Islet of Langerhans (tissue), 1 donor: ENCODE data around the gene KLHDC8B.

ENCODE experiments used
- FAIRE-seq: peaks from one replicate; lab custom pipeline; 2011; peaks lifted over from hg19 to GRCh38; lab: Jason Lieb, UNC

The KLHDC8B gene

DNA sequence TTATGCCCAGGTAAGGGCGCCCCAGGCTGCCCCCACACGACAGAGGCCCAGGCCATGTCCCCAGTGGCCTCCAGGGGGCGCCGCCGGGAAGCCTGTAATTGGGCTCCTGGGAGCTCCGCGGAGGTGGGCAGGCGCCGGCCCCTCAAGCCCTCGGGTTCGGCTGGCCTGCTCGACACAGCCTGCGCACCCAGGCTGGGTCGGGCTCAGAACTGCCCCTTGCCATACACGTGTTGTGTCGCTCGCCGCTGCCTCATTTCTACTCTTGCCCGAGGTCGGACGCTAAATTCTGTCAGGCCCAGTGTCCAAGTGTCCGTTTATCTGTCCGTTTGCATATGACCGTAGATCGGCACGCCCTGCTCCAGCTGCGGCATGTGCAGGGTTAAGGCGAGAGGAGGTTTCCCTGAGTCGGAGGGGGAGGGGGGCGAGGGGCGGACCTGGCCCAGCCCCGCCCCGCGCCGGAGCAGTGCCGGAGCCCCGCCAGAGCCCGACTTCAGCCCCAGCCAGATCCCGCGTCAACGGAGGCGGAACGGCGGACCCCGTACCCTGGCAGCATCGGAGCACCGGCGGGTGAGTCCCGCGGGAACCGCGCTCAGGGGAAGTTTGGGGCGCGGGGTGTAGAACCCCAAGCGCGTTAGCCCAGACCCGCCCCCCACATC is at the start of gene KLHDC8B:
Gene KLHDC8B, plus strand, starts transcription at position 480 of the 656 bp plus-strand sequence. CDS start 1,172 bp downstream, outside the sequence.
- no peak for FAIRE-seq

DNA sequence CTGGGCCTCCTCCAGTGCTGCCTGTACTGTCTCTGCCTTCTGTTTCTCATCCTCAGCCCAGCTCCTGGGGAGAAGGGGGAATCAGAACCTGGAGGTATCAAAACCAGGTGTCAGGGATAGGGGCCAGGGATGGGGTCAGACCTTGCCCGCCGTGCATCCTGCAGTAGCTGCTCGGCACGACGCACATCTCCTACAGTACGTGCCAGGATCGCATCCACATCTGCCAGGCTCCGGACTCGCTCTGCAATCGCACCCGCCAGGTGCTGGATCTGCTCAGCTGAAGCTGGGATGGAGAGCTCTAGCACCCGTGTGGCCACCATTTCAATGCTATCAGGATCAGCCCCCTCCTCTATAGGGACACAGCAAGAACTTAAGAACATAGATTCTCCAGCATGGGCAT is 49.4 kb upstream of the KLHDC8B start:
- FAIRE-seq = no peak

DNA sequence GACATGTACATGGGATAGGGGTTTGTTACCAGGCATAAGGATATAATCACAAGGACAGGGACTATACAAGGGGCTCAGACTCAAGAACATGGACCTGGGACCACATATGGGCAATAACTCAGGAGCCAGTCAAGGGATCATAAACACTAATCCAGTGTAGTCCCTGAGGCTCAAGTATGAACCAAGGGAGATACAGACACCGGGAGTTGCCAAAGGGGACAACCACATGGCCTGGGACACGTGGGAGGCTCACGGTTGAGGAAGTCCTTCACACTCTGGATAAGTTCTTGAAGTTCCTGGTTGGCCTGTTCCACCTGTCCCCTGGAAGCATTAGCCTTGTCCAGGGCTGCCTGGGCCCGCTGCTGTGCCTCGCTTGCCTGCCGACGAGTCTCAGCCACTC is 48.9 kb upstream of the KLHDC8B start:
- no peak for FAIRE-seq

DNA sequence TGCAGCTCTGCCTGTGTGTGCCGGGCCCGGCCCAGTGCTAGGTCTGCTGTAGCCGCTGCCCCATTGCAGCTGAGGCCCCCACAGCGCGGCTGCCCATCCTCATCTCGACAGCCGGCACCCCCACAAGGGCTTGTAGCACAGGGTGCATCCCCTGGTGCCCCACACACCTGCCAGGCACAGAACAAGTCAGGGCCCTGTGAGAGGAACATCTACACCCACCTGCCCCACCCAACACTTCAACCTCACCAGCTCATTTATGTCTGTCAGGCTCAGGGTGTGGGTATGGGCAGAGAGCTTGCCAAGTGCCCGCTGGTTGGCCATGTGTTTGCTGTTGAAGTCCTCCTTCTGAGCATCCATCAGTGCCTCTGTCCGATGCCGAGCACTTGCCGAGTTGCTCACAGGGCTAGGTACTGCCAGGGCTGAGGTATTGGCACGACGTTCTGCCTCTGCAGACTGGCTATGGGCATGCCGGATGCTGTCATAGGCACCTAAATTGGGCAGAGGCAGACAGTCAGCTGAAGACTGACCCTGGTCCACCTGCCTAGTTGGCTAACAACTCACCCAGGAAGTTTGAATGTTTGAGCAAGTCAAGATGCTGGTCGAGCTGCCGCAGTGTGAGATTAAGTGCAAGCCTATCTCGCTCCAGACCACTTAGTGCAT is 48.4 kb upstream of the KLHDC8B start:
- no peak for FAIRE-seq

DNA sequence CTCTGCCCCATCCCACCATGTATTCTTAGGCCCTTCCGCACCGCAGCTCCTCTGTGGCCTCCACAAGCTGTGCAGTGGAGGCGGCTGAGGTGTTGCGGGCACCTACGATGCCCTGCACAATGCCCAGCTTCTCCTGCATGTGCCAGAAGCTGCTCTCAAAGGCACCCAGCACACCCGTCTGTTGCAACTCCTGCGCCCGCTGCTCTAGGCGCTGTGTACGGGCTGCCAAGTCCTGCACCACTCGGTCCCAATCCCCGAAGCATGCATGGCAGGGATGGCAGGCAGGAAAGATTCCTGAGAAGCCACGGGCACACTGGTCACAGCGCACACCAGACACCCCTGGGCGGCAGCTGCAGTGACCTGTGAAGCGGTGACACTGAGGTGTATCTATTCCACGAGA is 47.7 kb upstream of the KLHDC8B start:
- FAIRE-seq = no peak

DNA sequence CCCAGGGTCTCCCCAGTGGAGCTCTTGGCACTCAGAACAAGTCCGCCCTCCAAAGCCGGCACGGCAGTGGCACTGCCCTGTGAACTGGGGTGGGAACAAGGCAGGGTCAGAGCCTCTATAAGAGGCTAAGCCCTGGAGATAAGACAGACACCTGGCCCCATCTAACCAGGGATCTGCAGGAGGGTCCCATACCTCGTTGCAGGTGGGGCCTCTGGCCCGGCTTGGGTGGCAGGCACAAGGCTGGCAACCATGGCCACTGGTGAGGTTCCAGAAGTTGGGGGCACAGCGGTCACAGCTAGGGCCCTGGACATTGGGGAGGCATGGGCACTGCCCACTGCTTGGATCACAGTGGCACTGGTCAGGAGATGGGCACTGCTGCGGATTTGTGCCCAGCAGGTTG is 47.2 kb upstream of the KLHDC8B start:
- no peak for FAIRE-seq

DNA sequence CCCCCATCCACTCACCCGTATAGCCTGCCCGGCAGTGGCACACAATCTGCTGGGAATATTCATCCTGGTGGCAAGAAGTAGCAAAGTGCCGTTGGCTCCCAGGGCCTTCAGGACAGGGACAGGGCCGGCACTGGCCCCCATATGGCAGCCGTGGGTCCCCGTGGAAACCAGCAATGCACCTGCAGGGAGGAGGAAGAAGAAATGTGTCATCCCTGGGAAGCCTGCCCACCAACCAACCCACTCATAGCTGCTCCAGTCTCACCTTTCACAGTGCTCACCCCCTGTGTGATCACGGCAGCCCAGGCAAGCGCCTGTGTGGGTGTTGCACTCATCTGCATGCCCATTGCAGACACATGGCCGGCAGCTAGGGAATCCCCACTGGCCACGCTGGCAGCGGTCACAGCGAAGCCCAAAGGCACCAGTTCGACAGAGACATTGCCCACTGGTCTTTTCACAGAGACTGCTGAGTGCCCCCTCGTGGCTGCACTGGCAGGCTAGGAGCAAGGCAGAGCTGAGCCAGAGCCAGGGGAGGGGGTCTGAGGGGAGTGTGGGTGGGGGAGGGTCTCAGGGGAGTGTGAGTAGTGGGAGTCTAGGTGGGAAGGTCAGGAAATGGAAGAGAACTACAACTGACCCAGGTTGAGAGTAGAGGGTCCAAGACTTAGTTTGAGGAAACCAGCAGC is 46.3 kb upstream of the KLHDC8B start:
- no peak for FAIRE-seq

DNA sequence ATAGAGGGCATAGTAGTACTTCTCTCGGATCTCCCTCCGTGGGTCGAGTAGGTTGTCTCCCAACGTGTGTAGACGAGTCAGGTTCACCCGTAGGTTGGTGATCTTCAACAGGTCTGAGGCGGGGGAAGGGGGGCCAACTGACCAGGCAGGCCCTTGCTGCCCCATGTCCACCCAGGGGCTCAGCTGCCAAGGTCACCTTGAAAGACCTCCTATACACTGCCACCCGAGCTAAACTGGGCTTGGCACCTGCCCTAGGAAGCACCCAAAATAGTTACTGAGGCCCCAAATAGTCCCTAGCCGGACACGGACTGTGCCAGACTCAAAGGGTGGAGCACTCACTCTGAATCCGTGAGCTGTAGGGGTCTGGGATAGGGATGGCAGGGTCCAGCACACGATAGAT is 40.4 kb upstream of the KLHDC8B start:
- FAIRE-seq = no peak

DNA sequence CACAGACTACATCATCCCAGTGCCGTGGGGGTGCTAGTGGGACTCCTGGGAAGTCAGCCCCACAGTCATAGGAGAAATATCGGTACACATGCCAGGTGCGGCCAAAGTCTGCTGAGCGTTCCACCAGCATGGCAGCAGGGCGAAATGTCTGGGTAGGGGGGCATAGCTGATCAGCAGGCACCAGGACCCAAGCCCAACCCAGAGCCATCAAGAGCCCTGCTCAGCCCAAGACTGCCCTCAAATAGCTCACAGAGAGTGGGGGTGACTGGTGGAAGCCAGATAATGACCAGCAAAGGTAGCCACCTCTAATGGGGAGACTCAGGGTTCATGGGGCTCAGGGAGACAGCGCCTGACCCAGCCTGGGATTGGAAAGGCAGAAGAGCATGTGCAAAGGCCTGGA is 39.8 kb upstream of the KLHDC8B start:
- no peak for FAIRE-seq

DNA sequence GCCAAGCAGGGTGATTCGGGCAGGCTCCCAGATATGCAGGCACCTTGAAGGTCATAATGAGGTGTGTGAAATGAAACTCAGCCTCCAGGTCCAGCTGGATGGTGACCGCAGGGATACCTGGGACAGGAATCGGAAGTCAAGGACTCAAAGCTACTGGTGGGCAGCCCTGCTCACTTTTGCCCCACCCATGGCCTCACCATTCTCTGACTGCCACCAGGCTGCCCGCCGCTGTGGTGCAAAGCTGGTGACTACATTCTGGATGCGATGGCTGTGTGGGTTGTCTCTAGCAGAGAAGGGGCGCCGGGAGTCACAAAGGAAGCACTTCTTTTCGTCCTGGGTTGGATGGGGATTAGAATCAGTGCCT is 39.3 kb upstream of the KLHDC8B start:
- FAIRE-seq = no peak

DNA sequence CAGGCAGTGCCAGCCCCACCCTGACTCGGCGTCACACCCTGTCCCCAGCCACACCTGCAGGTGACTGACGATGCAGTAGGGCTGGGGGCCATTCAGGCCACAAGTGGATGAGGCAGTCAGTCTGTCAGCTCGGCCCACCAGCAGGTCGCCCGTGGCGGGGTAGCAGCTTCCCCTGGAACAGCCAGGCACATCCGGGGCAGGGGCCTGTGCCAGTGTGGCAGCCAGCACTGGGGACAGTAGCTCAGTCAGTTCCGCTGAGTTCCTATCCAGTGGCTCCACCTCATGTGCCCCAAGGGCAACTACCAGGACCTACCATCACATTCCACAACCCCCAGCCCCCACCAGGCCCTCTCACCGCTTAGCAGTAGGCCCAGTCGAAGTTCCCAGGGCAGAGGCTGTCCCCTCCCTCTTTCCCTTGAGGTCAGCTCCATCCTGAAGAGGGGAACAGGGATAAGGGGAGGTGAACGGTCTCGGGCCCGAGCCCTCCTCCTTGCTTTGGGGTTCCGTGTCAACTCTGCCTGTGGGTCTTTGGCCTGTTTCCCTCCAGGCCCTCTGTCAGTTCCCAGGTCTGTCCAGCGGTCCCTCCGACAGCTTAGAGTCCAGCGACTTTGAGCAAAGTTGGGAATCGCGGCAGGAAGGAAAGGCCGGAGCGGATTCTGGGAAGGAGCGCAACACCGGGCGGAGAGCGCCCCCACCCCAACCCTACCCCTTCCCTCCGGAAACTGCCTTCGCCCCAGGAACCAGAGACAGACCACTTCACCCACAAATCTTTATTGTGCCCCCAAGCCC is 38.8 kb upstream of the KLHDC8B start, which contains the start of gene LAMB2:
Gene LAMB2, minus strand, starts transcription at position 614 of the 789 bp plus-strand sequence. Its CDS starts 183 bp downstream, at position 431.
- FAIRE-seq = no peak

DNA sequence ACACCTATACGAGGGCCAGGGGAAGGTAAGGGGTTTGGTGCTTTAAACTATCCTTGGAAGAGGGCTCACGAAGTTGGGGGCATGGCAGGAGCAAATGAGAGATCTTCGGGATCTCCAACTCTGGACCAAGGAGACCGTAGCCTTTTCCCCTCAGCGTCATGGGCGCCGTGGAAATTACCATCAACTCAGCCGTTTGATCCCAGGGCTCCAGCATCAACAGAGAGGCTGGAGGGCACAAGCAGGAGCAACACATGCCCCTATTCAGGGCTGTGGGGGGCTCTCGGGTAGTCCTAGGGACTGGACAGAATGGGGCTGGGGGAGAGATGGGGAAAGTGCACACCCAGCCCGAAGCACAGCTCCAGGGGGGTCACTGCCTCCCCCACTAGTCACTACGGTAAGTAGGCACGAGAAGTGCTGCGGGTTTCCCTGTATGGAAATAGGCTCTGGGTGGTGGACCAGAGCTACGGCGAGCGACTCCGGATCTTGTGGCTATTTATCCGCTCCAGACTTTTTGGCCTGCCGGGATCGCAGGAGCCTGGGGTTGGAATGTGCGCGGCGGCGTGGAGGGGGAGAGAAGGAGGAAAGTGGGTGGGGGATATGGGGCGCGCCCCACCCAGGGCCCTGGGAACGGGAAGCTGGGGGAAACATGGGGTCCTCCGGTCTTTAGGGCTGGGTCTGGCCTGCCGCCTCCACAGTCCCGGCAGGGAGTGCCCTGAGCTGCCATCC is 38.0 kb upstream of the KLHDC8B start:
- no peak for FAIRE-seq

DNA sequence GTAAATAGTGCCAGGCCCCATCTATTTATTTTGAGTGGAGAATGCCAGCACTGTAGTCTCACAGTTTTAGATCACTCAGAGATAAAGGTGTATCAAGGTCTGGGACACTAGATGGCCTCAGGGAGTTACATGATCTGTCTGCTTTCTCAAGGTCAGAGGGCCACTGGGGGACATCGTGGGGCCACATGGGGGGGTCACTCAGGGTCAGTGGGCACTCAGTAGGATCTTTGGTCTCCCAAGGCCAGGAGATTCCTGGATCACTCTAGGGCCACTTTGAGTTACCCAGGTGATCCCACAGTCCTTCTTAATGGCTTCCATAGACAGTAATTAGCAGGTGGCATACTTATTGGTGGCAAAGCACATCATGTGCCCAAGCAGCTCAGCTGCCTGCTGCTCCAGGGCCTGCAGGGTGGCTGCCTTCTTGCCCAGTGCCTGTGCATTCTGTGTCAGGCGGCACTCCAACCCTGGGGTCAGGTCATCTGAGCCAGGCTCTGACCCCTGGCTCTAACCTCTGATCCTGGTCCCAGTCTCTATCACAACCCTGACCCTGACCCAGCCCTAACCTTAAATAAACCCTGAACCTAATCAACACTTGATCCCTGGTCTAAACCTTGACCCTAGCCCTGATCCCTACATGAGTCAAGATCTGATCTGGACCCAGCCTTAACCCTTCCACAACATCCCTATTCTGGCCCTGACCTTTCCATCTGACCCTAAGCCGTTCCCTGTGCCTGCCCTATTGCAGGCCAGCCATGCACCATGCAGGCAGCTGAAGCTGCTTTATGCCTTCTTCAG is 36.7 kb upstream of the KLHDC8B start:
- FAIRE-seq = no peak

DNA sequence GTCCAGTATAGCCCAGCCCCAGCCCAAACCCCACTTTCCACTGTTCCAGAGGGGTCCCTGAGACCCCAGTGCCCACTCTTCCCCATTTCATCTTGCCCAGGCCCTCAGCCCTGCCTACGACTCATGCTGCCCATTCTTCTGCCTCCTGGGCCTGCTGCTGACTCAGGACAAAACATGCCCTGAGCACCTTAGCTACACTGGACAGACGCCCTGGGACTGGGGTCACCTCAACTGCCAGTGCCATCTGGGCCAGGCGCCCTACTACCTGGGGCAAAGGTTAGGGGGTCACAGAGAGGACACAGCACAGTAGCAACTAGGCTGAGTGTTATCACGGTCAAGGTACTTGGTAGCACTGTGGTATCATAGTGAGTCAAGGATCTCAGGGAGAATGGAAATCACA is 35.9 kb upstream of the KLHDC8B start:
- FAIRE-seq = no peak

DNA sequence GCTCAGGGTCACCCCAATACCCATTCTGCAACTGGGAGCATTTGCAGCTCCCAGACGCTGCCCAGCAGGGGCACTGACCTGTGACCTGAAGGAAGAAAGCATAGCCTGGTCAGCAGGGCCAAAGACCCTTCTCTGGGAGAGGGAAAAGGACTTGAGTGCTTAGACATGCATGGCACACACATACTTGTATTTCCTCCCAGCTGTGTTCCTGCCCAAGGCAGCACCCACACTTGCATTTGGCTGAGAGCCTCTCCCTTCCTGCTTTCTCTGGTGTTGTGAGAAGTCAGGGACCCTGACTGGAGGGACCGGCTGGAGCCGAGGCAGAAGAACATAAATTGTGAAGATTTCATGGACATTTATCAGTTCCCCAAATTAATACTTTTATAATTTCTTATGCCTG is 31.3 kb upstream of the KLHDC8B start:
- no peak for FAIRE-seq

DNA sequence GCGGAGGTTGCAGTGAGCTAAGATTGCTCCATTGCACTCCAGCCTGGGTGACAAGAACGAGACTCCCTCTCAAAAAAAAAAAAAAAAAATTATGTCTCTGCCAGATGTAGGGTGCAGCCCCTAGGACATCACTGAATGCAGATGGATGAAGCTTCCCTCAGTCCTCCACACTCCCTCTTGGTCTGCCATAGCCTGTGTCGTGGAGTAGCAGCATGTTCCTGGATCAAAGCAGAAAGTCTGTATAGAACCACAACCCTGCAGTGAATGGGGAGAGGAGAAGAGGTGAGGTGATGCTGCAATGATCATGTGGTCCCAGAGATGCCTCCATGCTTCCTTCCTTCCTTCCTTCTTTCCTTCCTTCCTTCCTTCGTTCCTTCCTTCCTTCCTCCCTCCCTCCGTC is 23.2 kb upstream of the KLHDC8B start:
- FAIRE-seq = no peak

DNA sequence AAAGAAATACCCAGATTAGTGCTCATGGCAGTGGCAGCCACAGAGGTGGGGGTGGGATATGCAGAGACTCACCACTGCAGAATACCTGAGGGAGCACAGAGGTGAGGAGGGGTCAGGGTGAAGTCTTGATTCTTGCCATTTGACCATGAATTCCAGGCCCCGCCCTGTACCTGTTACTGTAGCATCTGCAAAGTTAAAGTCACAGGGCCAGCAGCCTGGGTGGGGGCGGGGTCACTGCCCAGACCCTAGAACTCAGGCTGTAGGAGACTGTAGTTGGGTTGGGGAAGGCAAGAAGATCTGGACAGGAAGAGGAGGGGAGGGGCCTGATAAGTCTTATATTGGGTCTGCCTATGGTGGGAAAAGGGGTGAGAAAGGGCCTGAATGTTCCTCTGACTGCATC is 19.8 kb upstream of the KLHDC8B start:
- FAIRE-seq = no peak

DNA sequence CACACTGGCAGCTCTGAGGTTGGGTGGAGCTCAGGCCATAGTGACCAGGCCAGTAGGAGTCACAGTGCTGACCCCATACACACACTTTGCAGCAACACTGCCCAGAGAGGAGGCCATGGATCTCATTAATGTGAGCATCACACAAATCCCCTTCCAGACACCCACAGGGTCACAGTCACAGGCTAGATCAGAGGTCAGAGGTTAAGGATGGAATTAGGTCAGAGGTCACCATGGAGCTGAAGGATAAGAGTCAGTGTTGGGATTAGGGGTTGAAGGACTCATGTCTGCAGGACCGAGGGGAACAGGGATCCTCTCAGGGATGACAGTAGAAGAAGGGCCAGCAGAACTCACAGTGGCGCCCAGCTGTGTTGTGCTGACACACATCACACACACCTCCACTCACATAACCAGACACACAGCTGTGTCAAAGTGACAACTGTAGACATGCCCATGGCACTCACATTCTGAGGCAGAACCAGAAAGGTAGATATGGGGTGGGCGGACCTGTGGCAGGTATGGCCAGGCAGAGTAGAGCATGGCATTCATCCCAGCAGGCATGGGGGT is 18.0 kb upstream of the KLHDC8B start:
- no peak for FAIRE-seq

DNA sequence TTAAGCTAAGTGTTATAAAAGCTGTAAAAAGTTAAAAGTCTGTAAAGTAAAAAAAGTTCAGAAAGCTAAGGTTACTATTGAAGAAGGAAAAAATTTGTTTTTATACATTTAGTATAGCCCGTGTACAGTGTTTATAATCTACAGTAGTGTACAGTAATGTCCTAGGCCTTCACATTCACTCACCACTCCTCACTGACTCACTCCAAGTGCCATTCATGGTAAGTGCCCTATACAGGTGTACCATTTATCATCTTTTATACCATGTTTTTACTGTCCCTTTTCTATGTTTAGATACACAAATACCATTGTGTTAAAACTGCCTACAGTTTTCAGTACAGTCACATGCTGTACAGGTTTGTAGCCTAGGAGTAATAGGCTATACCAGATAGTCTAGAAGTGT is 14.1 kb upstream of the KLHDC8B start:
- FAIRE-seq = no peak

DNA sequence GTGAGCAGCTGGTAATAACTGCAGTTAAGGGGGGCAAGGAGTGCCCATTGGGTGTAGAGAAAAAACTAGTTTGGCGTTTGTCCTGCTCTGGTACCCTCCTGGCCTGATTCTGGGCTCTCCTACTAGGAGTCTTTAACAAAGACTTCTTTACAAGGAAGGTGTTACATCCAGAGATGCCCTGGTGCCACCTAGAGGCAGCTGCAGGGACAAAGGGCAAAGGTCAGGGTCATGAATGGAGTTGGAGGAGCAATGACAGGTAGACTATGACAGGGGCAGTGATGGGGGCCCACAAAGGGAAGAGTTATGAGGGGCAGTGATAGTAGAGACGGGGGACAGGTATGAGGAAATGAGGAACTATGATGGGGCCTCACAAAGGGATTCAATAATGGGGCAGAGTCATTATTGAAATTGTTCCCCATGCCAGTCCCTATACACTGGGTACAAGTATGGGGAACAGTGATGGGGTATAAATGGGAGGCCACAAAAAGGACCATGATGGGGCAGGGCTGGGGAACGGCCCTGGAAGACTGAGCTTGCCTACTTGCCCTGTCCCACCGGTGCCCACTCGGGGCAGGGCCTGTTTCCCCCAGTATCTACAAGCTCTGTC is 13.2 kb upstream of the KLHDC8B start:
- no peak for FAIRE-seq

DNA sequence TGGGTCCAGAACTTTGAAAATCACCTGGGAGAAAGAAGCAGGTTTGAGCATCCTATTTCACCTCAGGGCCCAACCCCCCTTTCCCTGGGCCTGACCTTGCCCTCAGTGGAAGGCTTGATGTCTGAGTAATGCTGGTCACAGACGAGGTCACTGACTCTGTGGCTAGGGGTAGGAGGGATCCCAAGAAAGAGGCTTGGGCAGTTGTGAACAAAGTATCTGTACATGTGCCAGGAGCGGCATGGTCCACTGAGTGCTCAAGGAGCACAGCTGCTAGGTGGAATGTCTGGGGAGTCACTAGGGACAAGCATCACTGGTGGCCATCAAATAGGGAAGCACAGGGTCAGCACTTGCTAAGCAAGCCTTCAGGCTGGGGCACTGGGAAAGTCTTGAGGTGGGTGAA is 12.6 kb upstream of the KLHDC8B start:
- no peak for FAIRE-seq
